Neural cell (in vitro differentiated cells): ENCODE results near the gene NEURL1.

Source experiments
- CTCF ChIP-seq: fragments of 450-650 bp; IDR thresholded peaks from 2 replicates; pipeline ENCODE4 v1.5.1; 2014; ENCODE audit warnings: antibody characterized with exemption, mild to moderate bottlenecking, moderate library complexity; ENCODE audit not compliant: poor library complexity, severe bottlenecking
- EZH2 ChIP-seq: fragments of 200-600, 300-800 bp; shearing (Covaris generic), sonication (generic); IDR thresholded peaks from 2 replicates; pipeline ENCODE4 v1.6.1; 2014; ENCODE audit warnings: antibody characterized with exemption, low read length, borderline replicate concordance, mild to moderate bottlenecking; ENCODE audit not compliant: insufficient read depth, poor library complexity, severe bottlenecking
- TAF1 ChIP-seq: IDR thresholded peaks from 2 replicates; pipeline ENCODE4 v1.6.1; 2012; ENCODE audit warnings: low read depth

- TF ChIP-seq EZH2 (no peak), CTCF (no peak), TAF1 (no peak)
Observed at GRCh38 chr10:103546401-103546800, 52.9 kb downstream of the NEURL1 start.
